Ishikawa (cell line): ENCODE measurements around the gene SCN4A.

Source experiments
- CEBPB ChIP-seq: IDR thresholded peaks from 2 replicates; pipeline ENCODE4 v1.6.1; 2012
- CREB1 ChIP-seq: IDR thresholded peaks from 2 replicates; pipeline ENCODE4 v1.6.1; 2012; ENCODE audit warnings: low read depth
- EGR1 ChIP-seq: IDR thresholded peaks from 2 replicates; pipeline ENCODE4 v1.6.1; 2012
- EP300 ChIP-seq: IDR thresholded peaks from 2 replicates; pipeline ENCODE4 v1.6.1; 2012; ENCODE audit warnings: borderline replicate concordance
- FOXM1 ChIP-seq: IDR thresholded peaks from 2 replicates; pipeline ENCODE4 v1.6.1; 2012; ENCODE audit warnings: low read depth, borderline replicate concordance
- MAX ChIP-seq: IDR thresholded peaks from 2 replicates; pipeline ENCODE4 v1.6.1; 2012
- RAD21 ChIP-seq: IDR thresholded peaks from 2 replicates; pipeline ENCODE4 v1.6.1; 2012; ENCODE audit warnings: low read depth
- REST ChIP-seq: IDR thresholded peaks from 2 replicates; pipeline ENCODE4 v1.6.1; 2012; ENCODE audit warnings: low read depth, mild to moderate bottlenecking
- TAF1 ChIP-seq: IDR thresholded peaks from 2 replicates; pipeline ENCODE4 v1.6.1; 2012; ENCODE audit warnings: low read depth, mild to moderate bottlenecking
- TCF12 ChIP-seq: IDR thresholded peaks from 2 replicates; pipeline ENCODE4 v1.6.1; 2012; ENCODE audit warnings: low read depth
- TEAD4 ChIP-seq: IDR thresholded peaks from 2 replicates; pipeline ENCODE4 v1.6.1; 2012
- USF1 ChIP-seq: IDR thresholded peaks from 2 replicates; pipeline ENCODE4 v1.6.1; 2012
- YY1 ChIP-seq: IDR thresholded peaks from 2 replicates; pipeline ENCODE4 v1.6.1; 2012; ENCODE audit warnings: low read depth

- TF ChIP-seq YY1 (no peak), FOXM1 (no peak), TCF12 (no peak), EP300 (no peak), REST (no peak), EGR1 (no peak), CEBPB (no peak), MAX (no peak), TEAD4 (no peak), CREB1 (no peak), RAD21 (peak; percentile 73), TAF1 (no peak), USF1 (no peak)
Observed at GRCh38 chr17:63911657-63912100, 61.0 kb downstream of the SCN4A start.
